Skeletal muscle tissue (tissue), 4 donors: ENCODE data around the gene BORCS5. TPM values are rescaled to one million over a fixed set of nuclear protein-coding genes. Genes with fewer than 3 reads are reported as not detected.

Experiments used
- H3K27ac ChIP-seq: one replicate; pipeline ENCODE4 v1.7.0; 2013; ENCODE audit warnings: mild to moderate bottlenecking, low read depth, low read length, inconsistent platforms
- H3K27me3 ChIP-seq, 3 donors: one replicate each; pipeline ENCODE4 v1.7.0; 2013; ENCODE audit warnings: low read length in 3 of 3; ENCODE audit not compliant: control insufficient read depth in 3 of 3, insufficient read depth in 3 of 3
- H3K36me3 ChIP-seq, 3 donors: one replicate each; pipeline ENCODE4 v1.7.0; 2013; ENCODE audit warnings: low read length in 3 of 3; ENCODE audit not compliant: control insufficient read depth in 3 of 3, insufficient read depth in 3 of 3
- H3K4me1 ChIP-seq, 3 donors: one replicate each; pipeline ENCODE4 v1.7.0; 2013; ENCODE audit warnings: low read length in 3 of 3, mild to moderate bottlenecking in 3 of 3; ENCODE audit not compliant: control insufficient read depth in 3 of 3, insufficient read depth in 3 of 3
- H3K4me3 ChIP-seq, 3 donors: one replicate each; pipeline ENCODE4 v1.7.0; 2013; ENCODE audit warnings: low read length in 3 of 3
- H3K9ac ChIP-seq, 3 donors: one replicate each; pipeline ENCODE4 v1.7.0; 2013; ENCODE audit warnings: low read length in 3 of 3, mild to moderate bottlenecking in 3 of 3, moderate library complexity in 2 of 3, low read depth in 1 of 3
- H3K9me3 ChIP-seq, 3 donors: one replicate each; pipeline ENCODE4 v1.7.0; 2013; ENCODE audit warnings: low read length in 3 of 3; ENCODE audit not compliant: control insufficient read depth in 3 of 3
- total RNA-seq: library from RNA; depleted of rRNA; stranded (reverse); fragments of >200 nt; gene quantifications from one replicate; pipeline ENCODE4 v1.2.3, GENCODE V29; 2014
- donor health status: Osteomylitis.

Gene BORCS5
- total RNA-seq, 1 donor from 2014 or later = 19.3 TPM

DNA sequence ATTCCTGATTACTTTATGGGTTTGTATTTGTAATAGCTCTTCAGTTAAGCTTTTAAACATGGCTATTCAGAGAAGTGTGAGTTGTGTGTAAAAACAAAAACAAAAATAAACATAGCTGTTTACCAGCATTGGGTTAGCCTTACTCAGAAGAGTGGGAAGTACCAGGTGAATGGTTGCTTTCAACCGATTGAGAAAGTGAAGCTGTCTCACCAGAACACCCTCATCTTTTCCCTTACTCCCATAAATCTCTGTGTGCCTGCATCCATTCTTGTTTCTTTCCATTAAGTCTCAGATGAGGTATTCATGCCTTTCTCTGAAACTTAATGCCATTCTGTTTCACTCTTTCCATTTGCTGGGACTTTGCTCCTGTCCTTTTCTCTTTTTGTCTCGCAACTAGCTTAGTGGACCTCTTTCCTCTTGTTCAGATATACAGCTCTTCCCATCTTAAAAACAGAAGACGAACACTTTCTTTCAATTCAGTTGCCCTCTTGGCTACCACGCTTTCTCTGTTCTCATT lies 10.7 kb downstream of the BORCS5 start:
- H3K27me3 ChIP-seq = no peaks in the 10 kb centered on the region
- H3K9me3 ChIP-seq = no peaks in the 10 kb centered on the region
- no peaks in the 10 kb centered on the region for H3K4me1 ChIP-seq
- H3K9ac ChIP-seq = no peak overlapping the region
- no peak overlapping the region for H3K27ac ChIP-seq
- H3K4me3 ChIP-seq = no peak overlapping the region
- peaks cover 0 to 7% (median 4%) of the 10 kb centered on the region in 3 donors for H3K36me3 ChIP-seq

DNA sequence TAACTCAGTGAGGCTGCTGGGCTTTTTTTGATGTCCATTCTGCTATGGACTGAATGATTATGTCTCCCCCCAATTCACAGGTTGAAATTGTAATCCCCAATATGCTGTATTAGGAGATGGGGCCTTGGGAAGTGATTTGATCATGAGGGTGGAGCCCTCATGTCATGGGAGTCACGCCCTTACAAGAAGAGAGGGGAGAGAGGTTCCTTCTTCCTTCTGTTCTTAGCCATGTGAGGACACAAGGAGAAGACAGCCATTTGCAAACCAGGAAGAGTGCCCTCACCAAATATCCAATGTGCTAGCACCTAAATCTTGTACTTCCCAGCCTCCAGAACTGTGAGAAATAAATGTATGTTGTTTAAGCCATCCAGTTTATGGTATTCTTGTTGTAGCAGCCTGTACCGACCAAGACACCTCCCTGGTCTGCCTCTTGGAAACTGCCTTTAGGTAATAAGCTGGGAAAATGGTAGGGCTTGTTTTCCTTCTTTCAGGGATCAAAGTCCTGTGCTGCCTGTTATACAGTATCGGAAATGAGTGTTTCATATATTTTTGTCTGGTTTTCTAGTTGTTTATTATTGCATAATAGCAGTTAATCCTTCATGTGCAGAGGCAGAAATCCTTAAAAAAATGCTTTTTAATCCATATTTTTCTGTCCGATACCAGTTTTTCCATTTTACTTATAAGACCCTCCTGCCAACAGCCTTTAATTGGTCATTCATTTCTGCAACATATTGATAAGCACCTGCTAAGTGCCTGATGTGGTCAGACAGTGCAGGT lies 16.3 kb downstream of the BORCS5 start:
- Histone ChIP-seq H3K36me3 (peaks cover 0 to 12% (median 0%) of the 10 kb centered on the region in 3 donors), H3K9ac (peak overlapping the region in 1 of 3 donors; percentile 59), H3K27ac (no peak overlapping the region), H3K27me3 (no peaks in the 10 kb centered on the region), H3K4me3 (no peak overlapping the region), H3K4me1 (no peaks in the 10 kb centered on the region), H3K9me3 (no peaks in the 10 kb centered on the region)

DNA sequence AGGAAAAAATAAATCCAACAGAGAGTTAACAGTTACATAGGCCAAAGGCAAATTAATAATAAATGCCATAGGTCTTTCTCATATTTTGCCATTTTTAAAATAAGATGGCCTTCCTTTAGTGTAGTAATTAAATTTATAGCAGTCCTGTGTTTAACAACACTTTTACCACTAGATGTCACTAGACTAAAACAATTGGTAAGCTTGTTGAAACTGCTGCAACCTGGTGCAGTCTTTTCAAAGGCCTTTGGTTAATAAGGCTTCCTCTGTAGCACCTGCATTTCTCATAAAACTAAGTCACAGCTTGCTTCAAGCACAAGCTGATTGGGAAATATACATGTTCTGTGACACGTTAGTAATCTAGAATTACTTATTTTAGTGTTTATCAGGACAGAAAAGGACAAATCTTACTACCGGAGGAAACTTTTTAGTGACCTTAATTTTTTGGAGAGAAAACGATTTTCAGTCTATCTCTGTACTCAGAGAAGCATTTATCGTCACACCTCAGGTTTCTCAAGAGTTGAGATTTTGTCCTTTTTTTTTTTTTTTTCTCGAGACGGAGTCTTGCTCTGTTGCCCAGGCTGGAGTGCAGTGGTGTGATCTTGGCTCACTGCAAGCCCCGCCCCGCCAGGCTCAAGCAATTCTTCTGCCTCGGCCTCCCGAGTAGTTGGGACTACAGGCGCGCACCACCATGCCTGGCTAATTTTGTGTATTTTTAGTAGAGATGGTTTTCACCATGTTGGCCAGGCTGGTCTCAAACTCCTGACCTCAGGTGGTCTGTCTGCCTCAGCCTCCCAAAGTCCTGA lies 20.0 kb downstream of the BORCS5 start:
- Histone ChIP-seq H3K27me3 (no peaks in the 10 kb centered on the region), H3K27ac (no peak overlapping the region), H3K4me3 (no peak overlapping the region), H3K4me1 (no peaks in the 10 kb centered on the region), H3K9me3 (no peaks in the 10 kb centered on the region), H3K9ac (no peak overlapping the region), H3K36me3 (peaks cover 0 to 9% (median 0%) of the 10 kb centered on the region in 3 donors)

DNA sequence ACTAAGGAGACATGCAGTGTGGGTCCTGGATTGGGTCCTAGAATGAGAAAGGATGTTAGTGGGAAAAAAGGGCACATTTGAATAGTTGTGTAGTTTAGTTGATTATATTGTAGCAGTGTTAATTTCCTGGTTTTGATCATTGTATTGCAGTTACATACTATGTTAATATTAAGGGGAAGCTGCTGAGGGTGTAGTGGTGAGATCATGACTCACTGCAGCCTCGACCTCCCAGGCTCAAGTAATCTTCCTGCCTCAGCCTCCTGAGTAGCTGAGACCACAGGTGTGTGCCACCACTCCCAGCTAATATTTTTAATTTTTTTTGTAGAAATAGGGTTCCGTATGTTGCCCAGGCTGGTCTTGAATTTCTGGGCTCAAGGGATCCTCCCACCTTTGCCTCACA lies 21.7 kb downstream of the BORCS5 start:
- Histone ChIP-seq H3K4me1 (no peaks in the 10 kb centered on the region), H3K9ac (no peak overlapping the region), H3K36me3 (no peaks in the 10 kb centered on the region), H3K4me3 (no peak overlapping the region), H3K27me3 (no peaks in the 10 kb centered on the region), H3K27ac (no peak overlapping the region), H3K9me3 (no peaks in the 10 kb centered on the region)

DNA sequence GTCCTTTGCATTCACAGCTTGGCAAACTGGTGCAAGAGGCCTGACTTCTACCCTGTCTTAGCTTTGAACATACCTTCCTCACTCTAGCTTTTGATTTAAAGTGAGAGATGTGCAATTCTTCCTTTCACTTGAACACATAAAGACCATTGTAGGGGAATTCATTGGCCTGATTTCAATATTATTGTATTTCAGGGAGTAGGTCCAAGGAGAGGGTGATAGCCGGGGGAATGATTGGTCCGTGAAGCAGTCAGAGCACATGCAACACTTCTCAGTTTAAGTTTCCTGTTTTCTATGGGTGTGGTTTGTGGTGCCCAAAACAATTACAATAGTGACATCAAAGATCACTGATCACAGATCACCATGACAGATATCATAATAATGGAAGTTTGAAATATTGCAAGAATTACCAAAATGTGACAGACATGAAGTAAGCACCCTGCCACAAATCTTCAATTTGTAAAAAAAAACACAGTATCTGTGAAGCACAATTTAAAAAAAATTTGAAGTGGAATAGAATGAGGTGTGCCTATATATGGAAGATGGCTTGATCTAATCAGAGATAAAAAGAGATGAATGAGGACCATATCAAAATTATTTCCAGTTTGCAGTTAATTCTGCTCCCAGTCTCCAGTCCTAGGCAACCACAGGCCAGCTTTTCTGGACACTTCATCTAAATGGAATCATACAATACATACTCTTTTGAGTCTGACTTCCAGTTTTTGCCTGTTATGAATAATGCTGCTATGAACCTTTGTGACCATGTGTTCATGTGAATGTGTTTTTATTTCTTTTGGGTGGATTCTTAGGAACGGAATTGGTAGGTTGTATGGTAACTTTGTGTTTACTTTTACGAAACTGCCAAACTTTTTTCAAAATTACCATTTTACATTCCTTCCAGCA lies 23.2 kb downstream of the BORCS5 start:
- Histone ChIP-seq H3K36me3 (no peaks in the 10 kb centered on the region), H3K27me3 (no peaks in the 10 kb centered on the region), H3K27ac (no peak overlapping the region), H3K9ac (no peak overlapping the region), H3K4me1 (no peaks in the 10 kb centered on the region), H3K4me3 (no peak overlapping the region), H3K9me3 (no peaks in the 10 kb centered on the region)

DNA sequence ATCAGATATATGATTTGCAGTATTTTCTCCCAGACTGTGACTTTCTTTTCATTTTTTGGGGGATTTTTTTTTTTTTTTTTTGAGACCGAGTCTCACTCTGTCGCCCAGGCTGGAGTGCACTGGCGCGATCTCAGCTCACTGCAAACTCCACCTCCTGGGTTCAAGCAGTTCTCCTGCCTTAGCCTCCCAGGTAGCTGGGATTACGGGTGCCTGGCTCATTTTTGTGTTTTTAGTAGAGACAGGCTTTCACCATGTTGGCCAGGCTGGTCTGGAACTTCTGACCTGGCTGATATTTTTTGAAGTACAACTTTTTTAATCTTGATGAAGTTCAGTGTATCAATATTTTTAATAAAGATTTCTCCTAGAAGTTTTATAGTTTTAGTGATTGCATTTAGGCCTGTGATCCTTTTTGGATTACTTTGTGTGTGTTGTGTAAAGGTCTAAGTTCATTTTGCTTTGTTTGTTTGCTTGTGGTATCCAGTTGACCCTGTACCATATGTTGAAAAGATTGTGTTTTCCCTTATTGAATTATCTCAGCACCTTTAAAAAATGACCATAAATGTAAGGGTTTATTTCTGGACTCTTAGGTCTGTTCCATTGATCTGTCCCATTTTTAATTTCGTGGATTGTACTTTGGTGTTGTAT lies 24.2 kb downstream of the BORCS5 start:
- Histone ChIP-seq H3K9me3 (no peaks in the 10 kb centered on the region), H3K27me3 (no peaks in the 10 kb centered on the region), H3K27ac (no peak overlapping the region), H3K4me1 (no peaks in the 10 kb centered on the region), H3K4me3 (no peak overlapping the region), H3K9ac (no peak overlapping the region), H3K36me3 (no peaks in the 10 kb centered on the region)

DNA sequence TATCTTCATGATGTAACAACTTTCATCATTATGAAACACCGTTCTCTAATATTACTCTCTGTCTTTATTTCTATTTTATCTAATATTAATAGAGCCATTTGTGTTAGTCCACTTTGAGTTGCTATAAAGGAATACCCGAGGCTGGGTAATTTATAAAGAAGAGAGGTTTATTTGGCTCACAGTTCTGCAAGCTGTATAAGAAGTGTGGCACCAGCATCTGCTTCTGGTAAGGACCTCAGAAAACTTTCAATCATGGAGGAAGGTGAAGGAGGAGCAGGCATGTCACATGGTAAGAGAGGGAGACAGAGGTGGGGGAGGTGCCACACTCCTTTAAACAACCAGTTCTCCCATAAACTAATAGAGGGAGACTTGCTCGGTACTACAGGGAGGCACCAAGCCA lies 25.1 kb downstream of the BORCS5 start:
- Histone ChIP-seq H3K9me3 (no peaks in the 10 kb centered on the region), H3K4me1 (no peaks in the 10 kb centered on the region), H3K27ac (no peak overlapping the region), H3K4me3 (no peak overlapping the region), H3K9ac (no peak overlapping the region), H3K27me3 (no peaks in the 10 kb centered on the region), H3K36me3 (no peaks in the 10 kb centered on the region)

DNA sequence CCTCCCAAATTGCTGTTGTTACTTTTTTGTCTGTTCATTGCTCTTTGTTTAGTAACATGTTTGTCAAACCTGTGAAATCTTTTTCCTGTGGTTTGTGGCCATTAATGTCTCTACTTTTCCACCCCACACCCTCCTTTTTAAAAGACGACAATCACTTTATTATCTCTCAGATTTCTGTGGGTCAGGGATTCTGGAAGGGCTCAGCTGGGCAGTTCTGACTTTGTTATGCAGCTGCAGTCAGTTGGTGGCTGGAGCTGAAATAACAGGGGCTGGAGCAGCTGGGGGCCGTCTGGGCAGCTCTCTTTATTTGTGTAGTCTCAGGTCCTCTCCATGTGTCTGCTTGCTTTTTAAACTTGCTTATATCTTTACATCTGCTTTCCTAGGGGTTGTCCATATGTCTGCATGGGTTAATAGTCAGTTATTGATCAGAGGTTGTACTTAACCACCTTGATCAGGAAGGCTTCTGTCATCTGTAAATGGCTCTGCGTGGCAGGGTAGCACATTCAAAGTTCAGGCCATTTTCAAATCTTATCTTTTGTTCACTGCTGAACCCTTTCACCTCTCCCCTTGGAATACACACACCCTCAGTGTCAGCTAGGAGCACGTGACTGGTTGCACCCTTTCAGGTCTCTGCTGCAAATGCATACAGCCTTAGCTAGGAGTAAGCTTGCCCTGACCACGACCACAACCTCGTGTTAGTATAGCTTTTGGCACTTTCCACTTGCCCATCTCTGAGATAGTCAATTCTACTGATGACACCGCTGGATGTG lies 27.9 kb downstream of the BORCS5 start:
- Histone ChIP-seq H3K4me3 (no peak overlapping the region), H3K9ac (no peak overlapping the region), H3K27ac (no peak overlapping the region), H3K4me1 (no peaks in the 10 kb centered on the region), H3K27me3 (no peaks in the 10 kb centered on the region), H3K9me3 (no peaks in the 10 kb centered on the region), H3K36me3 (no peaks in the 10 kb centered on the region)

DNA sequence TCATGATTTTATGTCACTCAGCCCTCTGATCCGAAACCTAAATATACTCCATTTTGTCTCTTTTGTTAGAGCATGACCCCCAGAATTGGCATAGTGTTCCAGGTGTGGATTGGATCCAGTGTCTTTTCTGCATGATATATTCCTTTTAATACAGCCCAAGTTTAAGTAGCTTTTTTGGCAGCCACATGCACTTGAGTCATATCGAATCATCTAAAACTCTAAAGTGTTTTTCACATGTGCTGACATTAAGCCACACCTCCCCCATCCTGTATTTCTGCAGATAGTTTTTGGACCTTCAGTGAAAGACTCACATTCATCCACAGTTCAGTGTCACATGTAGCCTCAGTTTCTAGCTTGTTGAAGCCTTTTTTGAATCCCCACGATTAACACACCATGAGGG lies 30.6 kb downstream of the BORCS5 start:
- H3K9me3 ChIP-seq = no peaks in the 10 kb centered on the region
- H3K4me1 ChIP-seq = no peaks in the 10 kb centered on the region
- H3K4me3 ChIP-seq = no peak overlapping the region
- H3K9ac ChIP-seq = no peak overlapping the region
- no peak overlapping the region for H3K27ac ChIP-seq
- H3K36me3 ChIP-seq = no peaks in the 10 kb centered on the region
- no peaks in the 10 kb centered on the region for H3K27me3 ChIP-seq
